Measurements from ENCODE around the gene FAT2. TPM values are rescaled to one million over a fixed set of nuclear protein-coding genes. Genes with fewer than 3 reads are reported as not detected.

FAT2 gene
- total RNA-seq, 1 donor from 2014 or later: 82.5 TPM

DNA sequence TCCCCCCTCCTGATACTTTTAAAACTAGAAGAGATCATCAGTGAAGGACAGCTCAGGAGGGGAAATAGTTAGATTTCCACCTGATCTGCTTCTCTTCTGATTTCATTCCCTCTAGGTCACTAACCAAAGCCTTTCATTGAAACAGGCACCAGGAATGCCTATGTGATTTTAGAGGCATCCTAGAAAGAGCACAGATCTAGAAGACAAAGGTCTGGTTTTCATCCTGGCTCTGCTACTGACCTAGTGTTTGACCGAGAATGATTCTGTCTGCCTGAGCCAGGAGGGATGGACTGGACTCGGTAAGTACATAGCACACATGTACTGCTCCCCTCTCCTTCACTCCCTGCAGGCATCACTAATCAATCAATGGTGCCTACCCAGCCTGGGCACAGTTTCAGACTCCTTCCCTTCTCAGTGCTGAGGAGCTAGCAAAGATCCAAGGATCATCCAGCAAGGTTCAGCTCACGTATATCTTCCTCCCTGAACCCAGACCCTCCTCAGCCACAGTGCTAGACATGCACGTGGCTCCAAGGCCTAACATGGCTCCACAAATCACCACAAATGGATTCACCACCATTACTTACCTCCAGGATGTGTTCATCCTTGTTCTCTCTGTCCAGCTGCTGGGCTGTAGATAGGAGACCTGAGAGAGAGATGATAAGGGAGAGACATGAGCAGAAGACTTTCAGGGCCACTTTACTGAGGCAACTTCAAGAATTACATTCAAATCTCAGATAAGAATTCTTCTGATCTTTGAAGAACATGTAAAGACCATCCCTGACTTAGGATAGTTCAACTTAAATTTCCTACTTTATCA is 35.2 kb downstream of the FAT2 start:
- no peak for ATAC-seq

GRCh38 chr5:151553695-151554094 is 37.4 kb downstream of the FAT2 start:
- ATAC-seq: no peak

DNA sequence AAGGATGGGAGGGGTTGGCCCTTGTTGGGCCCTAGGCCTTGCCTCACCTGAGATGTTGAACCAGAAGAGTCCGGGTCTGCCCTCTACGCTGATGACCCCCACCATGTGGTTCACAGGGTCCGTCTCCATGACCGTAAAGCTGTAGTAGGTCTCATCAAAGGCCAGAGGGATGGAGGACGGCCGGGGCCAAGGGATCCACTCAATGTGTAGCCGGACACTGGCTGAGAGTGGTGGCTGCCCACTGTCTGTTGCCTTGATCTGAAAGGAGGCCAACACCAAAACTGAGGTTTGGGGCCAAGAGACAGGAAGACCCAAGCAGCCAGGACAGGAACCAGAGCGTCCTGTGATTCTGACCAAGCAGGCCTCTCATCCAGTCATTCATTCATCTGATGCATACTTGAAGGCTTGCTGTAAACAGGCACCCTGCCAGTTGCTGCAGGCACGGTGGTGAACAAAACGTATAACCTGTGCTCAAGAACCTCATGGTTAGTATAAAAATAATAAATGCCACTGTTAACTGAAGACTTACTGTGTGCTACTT is 37.9 kb downstream of the FAT2 start:
- no peak for ATAC-seq

DNA sequence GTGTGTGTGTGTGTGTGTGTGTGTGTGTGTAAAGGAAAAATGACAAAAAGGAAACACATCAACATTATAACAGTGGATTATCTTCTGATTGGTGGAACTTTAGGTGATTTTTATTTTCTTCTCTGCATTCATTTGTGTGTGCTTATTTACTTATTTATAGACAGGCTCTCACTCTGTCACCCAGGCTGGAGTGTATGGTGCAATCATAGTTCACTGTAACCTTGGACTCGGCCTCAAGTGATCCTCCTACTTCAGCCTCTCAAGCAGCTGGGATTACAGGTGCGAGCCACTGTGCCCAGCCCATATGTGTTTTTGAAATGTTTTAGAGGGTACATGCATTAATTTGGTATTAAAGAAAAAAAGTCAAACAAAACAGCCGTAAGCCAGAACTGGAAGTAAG is 39.1 kb downstream of the FAT2 start:
- no peak for ATAC-seq

GRCh38 chr5:151550146-151550545 is 41.0 kb downstream of the FAT2 start:
- ATAC-seq: peak; percentile 59

DNA sequence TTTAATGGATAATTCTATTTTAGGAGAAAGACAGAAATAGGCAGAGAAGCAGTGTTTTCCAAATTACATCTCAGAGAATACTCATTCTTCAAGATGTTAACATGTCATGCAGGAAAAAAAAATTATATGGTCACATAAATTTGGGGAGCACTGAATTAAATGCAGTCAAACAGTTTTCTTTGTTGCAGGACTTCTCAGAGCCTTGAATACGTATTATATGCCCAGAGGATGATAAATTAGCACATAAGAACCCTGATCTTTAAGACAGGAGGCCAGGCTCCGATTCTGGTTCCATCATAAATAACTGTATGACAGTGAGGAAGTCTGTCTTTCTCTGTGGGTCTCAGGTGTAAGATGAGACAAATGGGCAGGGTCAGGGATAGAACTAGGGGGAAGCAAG is 41.4 kb downstream of the FAT2 start:
- ATAC-seq: no peak

DNA sequence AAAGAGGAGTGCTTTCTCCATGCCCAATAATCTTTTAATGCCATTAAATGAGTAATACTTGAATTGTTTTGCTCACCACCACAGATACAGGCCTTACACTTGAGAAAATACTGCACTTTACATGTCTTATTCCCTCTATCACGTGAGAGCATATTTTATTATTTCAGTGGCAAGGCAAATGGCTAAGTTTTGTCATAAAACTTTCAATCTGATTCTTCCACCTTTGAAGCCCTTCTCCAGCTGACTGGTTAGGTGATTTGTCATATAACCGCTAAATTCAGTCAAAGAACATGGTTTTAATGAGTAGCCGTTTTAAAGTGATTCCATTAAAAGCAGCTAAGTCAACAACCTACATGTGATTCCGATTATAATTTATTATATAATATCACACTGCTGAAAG is 43.8 kb downstream of the FAT2 start:
- ATAC-seq: no peak

DNA sequence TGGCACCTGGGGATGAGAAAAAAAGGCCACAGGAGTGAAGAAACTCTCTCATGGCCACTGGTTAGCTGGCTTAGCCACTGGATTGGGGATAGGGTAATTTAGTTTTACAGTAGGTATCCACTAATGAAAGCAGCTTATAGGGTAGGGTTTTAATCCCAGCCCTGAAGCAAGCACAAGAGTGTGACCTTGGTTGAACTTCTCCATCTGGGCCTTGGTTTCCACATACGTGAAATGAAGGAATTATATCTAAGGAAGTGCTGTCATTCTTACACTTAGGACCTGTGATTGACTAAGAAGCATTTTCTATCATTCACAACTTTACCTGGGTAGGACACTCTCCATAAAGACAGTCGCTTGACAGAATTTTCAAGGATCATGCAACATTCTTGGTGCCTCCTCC is 49.6 kb downstream of the FAT2 start:
- no peak for ATAC-seq

Other genes with a start within 250 kb of the FAT2 start
- not detected for gene SLC36A2, start 243.8 kb downstream of the FAT2 start, total RNA-seq
- 5.9 TPM for gene SLC36A1, start 143.7 kb downstream of the FAT2 start, total RNA-seq
- gene SPARC, start 95.6 kb upstream of the FAT2 start, total RNA-seq: 76.4 TPM
- 84.7 TPM for gene ATOX1, start 167.3 kb upstream of the FAT2 start, total RNA-seq
- gene G3BP1, start 180.6 kb upstream of the FAT2 start, total RNA-seq: 146 TPM

Measured in esophagus mucosa (tissue), 1 donor.